PC-3 (cell line): Measurements from ENCODE around the gene NTM. TPM values are rescaled to one million over a fixed set of nuclear protein-coding genes. Genes with fewer than 3 reads are reported as not detected.

Experiments
- ATAC-seq: fragments of 200-7000 bp; cut with Tn5 transposase; 2 replicates; pipeline ENCODE4 v1.9.1; 2020; ENCODE audit warnings: mild to moderate bottlenecking, moderate library complexity
- BruUV-seq: library from RNA; stranded (reverse); fragments of 400-500 nt; replicated peaks from 2 replicates; lab custom pipeline; 2021; lab: Mats Ljungman, UMichigan
- CTCF ChIA-PET: fragments of 300-600 bp; sonication (Branson Sonifier 250); formaldehyde crosslinking; loops from one replicate; lab custom pipeline; 2022; ENCODE audit warnings: antibody characterized with exemption; lab: Charles Lee
- POLR2A ChIA-PET: fragments of 300-600 bp; sonication (Branson Sonifier 250); formaldehyde crosslinking; loops from one replicate; lab custom pipeline; 2022; ENCODE audit warnings: antibody characterized with exemption; ENCODE audit not compliant: unreplicated experiment; lab: Charles Lee
- DNase-seq: peaks from one replicate; pipeline ENCODE4 v3.0.0-alpha.2; 2015
- H2AFZ ChIP-seq: fragments of 300-600 bp; sonication (generic); 2 replicates; pipeline ENCODE4 v1.6.0; 2016; ENCODE audit warnings: antibody characterized with exemption, low read length
- H3F3A ChIP-seq: fragments of 300-600 bp; sonication (generic); one replicate; pipeline ENCODE4 v1.6.0; 2017; ENCODE audit warnings: antibody characterized with exemption, low read length, control low read depth, mild to moderate bottlenecking; ENCODE audit not compliant: unreplicated experiment
- H3K27ac ChIP-seq: fragments of 300-600 bp; sonication (generic); 2 replicates; pipeline ENCODE4 v1.5.1; 2016; ENCODE audit warnings: mild to moderate bottlenecking, low read length
- H3K27me3 ChIP-seq: fragments of 300-600 bp; sonication (generic); 2 replicates; pipeline ENCODE4 v1.6.1; 2016; ENCODE audit warnings: low read length, mixed read lengths
- H3K36me3 ChIP-seq: fragments of 300-600 bp; sonication (generic); 2 replicates; pipeline ENCODE4 v1.6.1; 2016; ENCODE audit warnings: low read depth, mixed run types, low read length, mixed read lengths
- H3K4me1 ChIP-seq: fragments of 300-600 bp; sonication (generic); 2 replicates; pipeline ENCODE4 v1.5.1; 2016; ENCODE audit warnings: low read length; ENCODE audit not compliant: insufficient read depth
- H3K4me2 ChIP-seq: fragments of 300-600 bp; sonication (generic); 2 replicates; pipeline ENCODE4 v1.6.0; 2016; ENCODE audit warnings: low read length
- H3K4me3 ChIP-seq: fragments of 300-600 bp; sonication (generic); 2 replicates; pipeline ENCODE4 v1.5.1; 2016; ENCODE audit warnings: mild to moderate bottlenecking, low read length, mixed read lengths
- H3K79me2 ChIP-seq: fragments of 300-600 bp; sonication (generic); 2 replicates; pipeline ENCODE4 v1.6.1; 2017; ENCODE audit warnings: low read length, mixed read lengths
- H3K9ac ChIP-seq: fragments of 300-600 bp; sonication (generic); 2 replicates; pipeline ENCODE4 v1.6.0; 2016; ENCODE audit warnings: mild to moderate bottlenecking, low read length
- H3K9me2 ChIP-seq: fragments of 300-600 bp; sonication (generic); replicated peaks from 2 replicates; pipeline ENCODE4 v1.6.1; 2016; ENCODE audit warnings: mixed run types, low read length, mixed read lengths
- H3K9me3 ChIP-seq: fragments of 300-600 bp; sonication (generic); 2 replicates; pipeline ENCODE4 v1.6.1; 2016; ENCODE audit warnings: low read length, mixed read lengths
- H4K20me1 ChIP-seq: fragments of 300-600 bp; sonication (generic); 2 replicates; pipeline ENCODE4 v1.6.1; 2016; ENCODE audit warnings: low read length, mixed read lengths
- CTCF ChIP-seq: fragments of 300-600 bp; sonication (generic); conservative IDR thresholded peaks from 2 replicates; pipeline ENCODE4 v1.5.1; 2017; ENCODE audit warnings: antibody characterized with exemption, low read depth, mild to moderate bottlenecking, low read length
- EZH2 ChIP-seq: fragments of 300-600 bp; sonication (generic); IDR thresholded peaks from one replicate; pipeline ENCODE4 v1.6.1; 2017; ENCODE audit warnings: antibody characterized with exemption, mild to moderate bottlenecking, low read length; ENCODE audit not compliant: unreplicated experiment
- EZH2phosphoT487 ChIP-seq: fragments of 300-600 bp; sonication (generic); IDR thresholded peaks from 2 replicates; pipeline ENCODE4 v1.6.1; 2018; ENCODE audit warnings: mild to moderate bottlenecking, antibody characterized with exemption, low read length, borderline replicate concordance
- intact Hi-C: fragments of 100-400 bp; cut with micrococcal nuclease; formaldehyde crosslinking; loops from 2 replicates; pipeline ENCODE4 v1.9.0; 2023
- total RNA-seq: library from RNA; depleted of rRNA; stranded (reverse); fragments of >200 nt; gene quantifications from 2 replicates; pipeline ENCODE4 v1.2.3, GENCODE V29; 2014

Gene NTM
- total RNA-seq, 1 experiment from 2014 or later, result not detected

- no peaks in the 10 kb centered on the region for H3K9me3 ChIP-seq
- H3K4me2 ChIP-seq, result no peak overlapping the region
- no peaks in the 10 kb centered on the region for H3F3A ChIP-seq
- H3K9me2 ChIP-seq, result no peaks in the 10 kb centered on the region
- no peaks in the 10 kb centered on the region for H3K79me2 ChIP-seq
- H3K36me3 ChIP-seq, result no peaks in the 10 kb centered on the region
- intact Hi-C loops, result no loop called here
- H4K20me1 ChIP-seq, result no peaks in the 10 kb centered on the region
- POLR2A ChIA-PET, result no interaction called here
- no peak overlapping the region for H2AFZ ChIP-seq
- CTCF ChIA-PET, result no interaction called here
- H3K4me1 ChIP-seq, result no peaks in the 10 kb centered on the region
- no peak overlapping the region for H3K9ac ChIP-seq
- ATAC-seq (no peak), DNase-seq (no peak)
- no peak overlapping the region for H3K27ac ChIP-seq
- no peak for TF ChIP-seq EZH2phosphoT487
- TF ChIP-seq CTCF, result no peak
- TF ChIP-seq EZH2, result no peak
- no peak overlapping the region for H3K4me3 ChIP-seq
- BruUV-seq, result no TSS peak
- H3K27me3 ChIP-seq, result peaks cover 32% of the 10 kb centered on the region; the same call in 1 of the 2 replicates
Observed at GRCh38 chr11:132187814-132188213, 817.4 kb downstream of the NTM start.

GRCh38 chr11:132196928-132197327 lies 826.5 kb downstream of the NTM start:
- Histone ChIP-seq H2AFZ (no peak overlapping the region), H3K9me3 (peaks cover 11% of the 10 kb centered on the region; the same call in 1 of the 2 replicates), H3K27me3 (peaks cover 12% of the 10 kb centered on the region; the same call in 1 of the 2 replicates), H4K20me1 (no peaks in the 10 kb centered on the region), H3K27ac (no peak overlapping the region), H3K4me1 (no peaks in the 10 kb centered on the region), H3F3A (no peaks in the 10 kb centered on the region), H3K9me2 (no peaks in the 10 kb centered on the region), H3K79me2 (no peaks in the 10 kb centered on the region), H3K36me3 (no peaks in the 10 kb centered on the region), H3K4me3 (no peak overlapping the region), H3K9ac (no peak overlapping the region), H3K4me2 (no peak overlapping the region)
- TF ChIP-seq EZH2, result no peak
- TF ChIP-seq CTCF, result no peak
- TF ChIP-seq EZH2phosphoT487, result no peak
- BruUV-seq, result no TSS peak
- ATAC-seq (no peak), DNase-seq (no peak)
- ChIA-PET CTCF (no interaction called here), POLR2A (no interaction called here)
- intact Hi-C loops, result no loop called here

GRCh38 chr11:132200353-132200936 lies 830.0 kb downstream of the NTM start:
- Histone ChIP-seq H3K79me2 (no peaks in the 10 kb centered on the region), H3K4me2 (no peak overlapping the region), H3K9me2 (no peaks in the 10 kb centered on the region), H3K9me3 (peaks cover 16% of the 10 kb centered on the region; the same call in 1 of the 2 replicates), H3F3A (no peaks in the 10 kb centered on the region), H3K9ac (no peak overlapping the region), H3K4me1 (no peaks in the 10 kb centered on the region), H3K27me3 (peaks cover 31% of the 10 kb centered on the region), H3K36me3 (no peaks in the 10 kb centered on the region), H3K4me3 (no peak overlapping the region), H4K20me1 (no peaks in the 10 kb centered on the region), H2AFZ (no peak overlapping the region), H3K27ac (no peak overlapping the region)
- ATAC-seq (no peak), DNase-seq (no peak)
- BruUV-seq, result no TSS peak
- ChIA-PET POLR2A (no interaction called here), CTCF (no interaction called here)
- intact Hi-C loops, result no loop called here
- TF ChIP-seq EZH2 (no peak), CTCF (no peak), EZH2phosphoT487 (no peak)
